Adrenal gland (tissue), 12 donors: Measurements from ENCODE around the gene FAM184B. TPM values are rescaled to one million over a fixed set of nuclear protein-coding genes. Genes with fewer than 3 reads are reported as not detected.

ENCODE experiments used
- DNase-seq, 7 donors: peaks; one replicate each; pipeline ENCODE4 v3.0.0-alpha.2; 2019 to 2020
- H3K27ac ChIP-seq, 5 donors: fragments of 200-600 bp; sonication (generic) in 4 of 5; 1 replicate in 3 of 5; 2 replicates in 2 of 5; pipeline versions ENCODE4 v1.5.1 to v1.8.0; 2016 to 2020; ENCODE audit warnings: mild to moderate bottlenecking in 1 of 5
- H3K27me3 ChIP-seq: fragments of 200-600 bp; 2 replicates; pipeline ENCODE4 v1.8.0; 2021
- H3K36me3 ChIP-seq, 2 donors: fragments of 200-600 bp; replicated peaks in 1 of 2; 1 replicate in 1 of 2; 2 replicates in 1 of 2; pipeline versions ENCODE4 v1.5.1 to v1.8.0; 2018 to 2022
- H3K4me1 ChIP-seq, 2 donors: fragments of 200-600 bp; replicated peaks in 1 of 2; 1 replicate in 1 of 2; 2 replicates in 1 of 2; pipeline versions ENCODE4 v1.5.1 to v1.8.0; 2018 to 2021
- H3K4me3 ChIP-seq, 4 donors: fragments of 200-600 bp; sonication (generic) in 3 of 4; one replicate each; pipeline ENCODE4 v1.5.1; 2016 to 2018
- H3K9me3 ChIP-seq, 3 donors: fragments of 200-600 bp; sonication (generic) in 1 of 3; replicated peaks in 1 of 3; 1 replicate in 2 of 3; 2 replicates in 1 of 3; pipeline versions ENCODE4 v1.5.1 to v1.8.0; 2016 to 2021
- CTCF ChIP-seq, 6 experiments: fragments of 450-650 bp in 4 of 6; fragments of 200-600 bp in 2 of 6; sonication (generic) in 1 of 6; IDR thresholded peaks; 1 replicate in 5 of 6; 2 replicates in 1 of 6; pipeline versions ENCODE4 v1.5.1 to v1.8.0; 2016 to 2021; ENCODE audit warnings: antibody characterized with exemption in 6 of 6, mild to moderate bottlenecking in 2 of 6, moderate library complexity in 1 of 6
- POLR2A ChIP-seq, 2 donors: fragments of 450-650 bp; IDR thresholded peaks; one replicate each; pipeline ENCODE4 v1.6.1; 2017; ENCODE audit warnings: antibody characterized with exemption in 2 of 2, mild to moderate bottlenecking in 2 of 2, moderate library complexity in 1 of 2
- whole genome bisulfite sequencing, 4 donors: extraction: QIAGEN DNeasy Blood & Tissue Kit in 2 of 4; methylation state at CpG; one replicate each; pipeline versions ENCODE4 v1.1.5 to v1.1.7; 2013 to 2017; 5-methylcytosine and 5-hydroxymethylcytosine counted together
- intact Hi-C, 2 donors: fragments of 100-400 bp; cut with DNase I; formaldehyde crosslinking; loops; one replicate each; pipeline versions ENCODE4 v1.14.1 to v1.15.0; 2022 to 2023
- polyA plus RNA-seq, 3 donors: library from polyadenylated mRNA; stranded (reverse); fragments of 200-250 nt in 2 of 3; fragments of 350-450 nt in 1 of 3; fragmentation: Illumina TruSeq in 1 of 3; extraction: RNeasy Lipid Tissue Mini Kit (QIAGEN cat#74804) in 1 of 3; gene quantifications; one replicate each; pipeline ENCODE4 v1.2.3, GENCODE V29; 2013 to 2014
- total RNA-seq, 9 donors: library from RNA; depleted of rRNA in 4 of 9; stranded (reverse); fragments of >200 nt in 4 of 9; fragments of 120-200 nt in 1 of 9; fragmentation: NEBNext Ultra II Directional in 1 of 9; extraction: Animal tissue kit (Norgen Biotek cat#: 25700) in 1 of 9; gene quantifications; one replicate each; pipeline versions ENCODE4 v1.1.0 to v1.2.4, GENCODE V29; 2013 to 2023
- donor health status: healthy with polysubstance abuse.
- donor health status: Bipolar disorder and iron deficiency.
- donor health status: DM: yes; HTN: yes; CAD: no.
- donor health status: DM: no; HTN: no; CAD: no.
- donor health status: DM: no; HTN: no; CAD: no.
- donor health status: DM: yes; HTN: yes; CAD: no.

The FAM184B gene
- total and polyA plus RNA-seq, 12 donors = under 0.01 to 0.17 (median 0.08) TPM; not detected in 5

DNA sequence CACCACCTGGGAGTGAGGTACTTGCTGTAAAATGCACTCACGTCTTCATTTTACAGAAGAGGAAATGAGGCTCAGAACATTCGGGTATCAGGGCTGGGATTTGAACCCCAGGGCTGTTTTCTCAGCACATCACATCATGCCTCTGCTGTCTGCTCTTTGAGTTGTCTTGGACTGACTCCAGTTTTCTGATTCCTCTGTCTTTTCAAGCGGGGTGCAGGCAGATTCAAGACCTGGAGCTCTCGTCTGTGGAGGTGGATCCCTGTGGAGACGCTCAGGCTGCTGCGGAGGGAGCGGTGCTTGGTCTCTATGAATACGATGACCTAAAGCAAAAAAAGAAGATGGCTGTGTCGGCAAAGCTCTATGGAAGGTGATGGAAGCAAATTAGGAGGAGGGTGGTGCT, 198.1 kb downstream of the FAM184B start:
- intact Hi-C loops = no loop called here
- TF ChIP-seq CTCF (IDR thresholded peaks at IDR 0.05) (no peak), POLR2A (IDR thresholded peaks at IDR 0.05) (no peak)
- no peak overlapping the region for H3K4me3 ChIP-seq
- H3K27me3 ChIP-seq = no peaks in the 10 kb centered on the region
- H3K4me1 ChIP-seq = peaks cover 10 to 24% of the 10 kb centered on the region in 2 donors
- WGBS, 4 donors = 88 to 91% (median 89%) methylated on average over 9 of the region's 9 CpGs
- no peak overlapping the region for H3K27ac ChIP-seq
- no peak for DNase-seq
- H3K9me3 ChIP-seq = no peaks in the 10 kb centered on the region
- peaks cover 0 to 80% of the 10 kb centered on the region in 2 donors for H3K36me3 ChIP-seq

DNA sequence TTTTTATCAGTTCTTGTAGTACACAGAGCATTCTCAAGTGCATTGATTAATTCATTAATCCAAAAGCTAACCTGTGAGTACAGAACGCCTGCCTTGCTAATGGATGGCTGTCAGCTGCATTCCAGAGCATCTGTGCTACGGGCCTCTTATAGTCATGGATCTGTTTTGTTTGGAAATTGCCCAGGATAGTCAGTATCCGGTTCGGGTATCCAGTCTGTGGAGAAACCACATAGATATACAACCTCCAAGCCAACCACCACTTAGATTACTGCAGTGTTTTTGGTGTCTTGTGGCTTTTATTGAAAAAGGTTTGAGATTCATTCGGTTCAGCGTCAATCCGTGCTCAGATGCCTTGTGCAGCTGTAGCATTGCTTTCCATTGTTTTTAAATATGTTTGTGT, 200.5 kb downstream of the FAM184B start:
- peak overlapping the region in 2 of 5 donors; percentile 57 to 72 for H3K27ac ChIP-seq
- H3K4me1 ChIP-seq = peaks cover 10 to 28% of the 10 kb centered on the region in 2 donors
- H3K27me3 ChIP-seq = no peaks in the 10 kb centered on the region
- H3K4me3 ChIP-seq = no peak overlapping the region
- no peaks in the 10 kb centered on the region for H3K9me3 ChIP-seq
- intact Hi-C loops = no loop called here
- WGBS, 4 donors = 72 to 88% (median 73%) methylated on average over 7 of the region's 7 CpGs
- DNase-seq = no peak
- peaks cover 0 to 56% of the 10 kb centered on the region in 2 donors for H3K36me3 ChIP-seq
- TF ChIP-seq CTCF (IDR thresholded peaks at IDR 0.05) = no peak
- no peak for TF ChIP-seq POLR2A (IDR thresholded peaks at IDR 0.05)

Other genes starting within 250 kb of the FAM184B start
- gene LAP3, start 204.4 kb downstream of the FAM184B start, total RNA-seq = 100 to 1,000 TPM in 5 of 9 donors, 10 to 100 TPM in 4; 71.7 to 176 (median 109) TPM
- 100 to 1,000 TPM in 1 of 3 donors, 10 to 100 TPM in 2; 22.7 to 135 (median 30.2) TPM for gene LAP3, start 204.4 kb downstream of the FAM184B start, polyA plus RNA-seq
- 10 to 100 TPM in 6 of 9 donors, 1 to 10 TPM in 3; 7.2 to 49.4 (median 17.0) TPM for gene MED28, start 167.0 kb downstream of the FAM184B start, total RNA-seq
- 10 to 100 TPM in 1 of 3 donors, 1 to 10 TPM in 2; 4.9 to 11.3 (median 7.7) TPM for gene MED28, start 167.0 kb downstream of the FAM184B start, polyA plus RNA-seq
- 10 to 100 TPM; 14.4 to 43.1 (median 25.2) TPM for gene DCAF16, start 29.1 kb upstream of the FAM184B start, total RNA-seq
- 10 to 100 TPM in 1 of 3 donors, 1 to 10 TPM in 2; 6.9 to 15.1 (median 9.4) TPM for gene DCAF16, start 29.1 kb upstream of the FAM184B start, polyA plus RNA-seq
- gene NCAPG, start 29.4 kb upstream of the FAM184B start, total RNA-seq = 10 to 100 TPM in 1 of 9 donors, 1 to 10 TPM in 2, under 1 TPM in 6; 0.17 to 16.1 (median 0.77) TPM
- 1 to 10 TPM in 1 of 3 donors, under 1 TPM in 2; 0.24 to 1.3 (median 0.37) TPM for gene NCAPG, start 29.4 kb upstream of the FAM184B start, polyA plus RNA-seq
- 10 to 100 TPM in 7 of 9 donors, 1 to 10 TPM in 2; 9.3 to 28.8 (median 17.7) TPM for gene LCORL, start 240.1 kb upstream of the FAM184B start, total RNA-seq
- 10 to 100 TPM in 1 of 3 donors, 1 to 10 TPM in 2; 2.6 to 15.2 (median 3.4) TPM for gene LCORL, start 240.1 kb upstream of the FAM184B start, polyA plus RNA-seq